ENCODE results near the gene SLC2A9. TPM values are rescaled to one million over a fixed set of nuclear protein-coding genes. Genes with fewer than 3 reads are reported as not detected.
A peak's percentile ranks its signal among the peaks of the same experiment; 100 is the strongest.

SLC2A9 gene
- total and polyA plus RNA-seq, 2 of the 13 experiments (the other 11 are each of a cell fraction or from before 2014, with no cell fraction given), result 36.2 to 42.3 TPM

DNA sequence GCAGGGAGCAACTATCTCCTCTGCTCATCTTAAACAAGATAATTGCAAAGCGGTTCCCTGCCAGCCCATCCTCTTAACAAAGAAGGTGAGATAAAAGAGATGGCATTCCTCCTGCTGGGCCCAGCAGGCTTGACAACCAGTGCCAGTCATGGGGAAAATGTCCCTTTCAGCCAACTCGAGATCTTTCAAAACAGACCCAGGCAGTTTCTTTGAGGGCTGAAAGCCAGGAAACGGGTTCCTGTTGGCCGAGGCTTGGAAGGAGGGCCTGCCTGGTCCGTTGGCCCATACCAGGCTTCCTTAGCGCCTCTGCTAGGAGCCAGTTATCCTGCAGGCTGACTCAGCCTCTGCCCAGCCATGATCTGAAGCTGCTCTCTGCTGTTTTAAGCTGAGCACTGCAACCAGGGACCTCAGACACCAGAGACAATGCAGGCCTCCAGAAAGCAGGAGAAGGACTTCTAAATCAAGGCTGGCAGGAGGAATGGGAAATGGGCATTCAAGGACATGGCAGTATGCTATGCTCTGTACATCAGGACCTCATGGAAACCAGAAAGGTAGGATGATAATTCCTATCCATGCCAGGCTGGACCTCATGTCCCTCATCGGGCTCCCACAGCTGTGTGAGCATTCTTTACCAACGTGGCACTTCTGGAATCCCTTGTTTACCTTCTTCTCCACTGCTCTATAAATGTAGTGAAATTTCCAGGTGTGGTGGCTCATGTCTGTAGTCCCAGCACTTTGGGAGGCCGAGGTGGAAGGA, 42.4 kb upstream of the SLC2A9 start (continued):
- TF ChIP-seq, protein P1, sequence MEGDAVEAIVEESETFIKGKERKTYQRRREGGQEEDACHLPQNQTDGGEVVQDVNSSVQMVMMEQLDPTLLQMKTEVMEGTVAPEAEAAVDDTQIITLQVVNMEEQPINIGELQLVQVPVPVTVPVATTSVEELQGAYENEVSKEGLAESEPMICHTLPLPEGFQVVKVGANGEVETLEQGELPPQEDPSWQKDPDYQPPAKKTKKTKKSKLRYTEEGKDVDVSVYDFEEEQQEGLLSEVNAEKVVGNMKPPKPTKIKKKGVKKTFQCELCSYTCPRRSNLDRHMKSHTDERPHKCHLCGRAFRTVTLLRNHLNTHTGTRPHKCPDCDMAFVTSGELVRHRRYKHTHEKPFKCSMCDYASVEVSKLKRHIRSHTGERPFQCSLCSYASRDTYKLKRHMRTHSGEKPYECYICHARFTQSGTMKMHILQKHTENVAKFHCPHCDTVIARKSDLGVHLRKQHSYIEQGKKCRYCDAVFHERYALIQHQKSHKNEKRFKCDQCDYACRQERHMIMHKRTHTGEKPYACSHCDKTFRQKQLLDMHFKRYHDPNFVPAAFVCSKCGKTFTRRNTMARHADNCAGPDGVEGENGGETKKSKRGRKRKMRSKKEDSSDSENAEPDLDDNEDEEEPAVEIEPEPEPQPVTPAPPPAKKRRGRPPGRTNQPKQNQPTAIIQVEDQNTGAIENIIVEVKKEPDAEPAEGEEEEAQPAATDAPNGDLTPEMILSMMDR (CRISPR knock-in tag; IDR thresholded peaks at IDR 0.05), result peak; percentile 96
- TF ChIP-seq CBX2 (IDR thresholded peaks at IDR 0.05; ENCODE audit: low read depth, low read length) (no peak), CBX2 (CRISPR knock-in tag; IDR thresholded peaks at IDR 0.05; ENCODE audit: low read depth) (no peak), ZNF17 (CRISPR knock-in tag; IDR thresholded peaks at IDR 0.05) (no peak), KLF12 (CRISPR knock-in tag; IDR thresholded peaks at IDR 0.05; ENCODE audit: borderline replicate concordance) (no peak), SMARCC2 (IDR thresholded peaks at IDR 0.05) (no peak), MED8 (CRISPR knock-in tag; IDR thresholded peaks at IDR 0.05; ENCODE audit: insufficient replicate concordance) (no peak), EP300 (IDR thresholded peaks at IDR 0.05; ENCODE audit: low read depth in 2 of 2, low read length in 2 of 2) (no peak), EP300 (CRISPR knock-in tag; IDR thresholded peaks at IDR 0.05; ENCODE audit: borderline replicate concordance) (no peak), ZKSCAN8 (CRISPR knock-in tag; IDR thresholded peaks at IDR 0.05; ENCODE audit: borderline replicate concordance) (0 out of 2 replicates have a peak, but pooled peaks have one; percentile 22), RFXAP (CRISPR knock-in tag; IDR thresholded peaks at IDR 0.05; ENCODE audit: borderline replicate concordance) (no peak), ZNF280B (CRISPR knock-in tag; IDR thresholded peaks at IDR 0.05; ENCODE audit: borderline replicate concordance) (no peak), XBP1 (CRISPR knock-in tag; IDR thresholded peaks at IDR 0.05) (no peak), ZNF230 (CRISPR knock-in tag; IDR thresholded peaks at IDR 0.05) (no peak), ZNF619 (CRISPR knock-in tag; IDR thresholded peaks at IDR 0.05) (0 out of 2 replicates have a peak, but pooled peaks have one; percentile 10), MXI1 (IDR thresholded peaks at IDR 0.05; ENCODE audit: borderline replicate concordance, low read depth, low read length) (no peak), BCLAF1 (IDR thresholded peaks at IDR 0.05) (no peak), TSC22D2 (CRISPR knock-in tag; IDR thresholded peaks at IDR 0.05; ENCODE audit: borderline replicate concordance) (no peak), ZNF768 (CRISPR knock-in tag; IDR thresholded peaks at IDR 0.05) (no peak), ZNF878 (CRISPR knock-in tag; IDR thresholded peaks at IDR 0.05) (no peak)
- TF ChIP-seq, protein P2, sequence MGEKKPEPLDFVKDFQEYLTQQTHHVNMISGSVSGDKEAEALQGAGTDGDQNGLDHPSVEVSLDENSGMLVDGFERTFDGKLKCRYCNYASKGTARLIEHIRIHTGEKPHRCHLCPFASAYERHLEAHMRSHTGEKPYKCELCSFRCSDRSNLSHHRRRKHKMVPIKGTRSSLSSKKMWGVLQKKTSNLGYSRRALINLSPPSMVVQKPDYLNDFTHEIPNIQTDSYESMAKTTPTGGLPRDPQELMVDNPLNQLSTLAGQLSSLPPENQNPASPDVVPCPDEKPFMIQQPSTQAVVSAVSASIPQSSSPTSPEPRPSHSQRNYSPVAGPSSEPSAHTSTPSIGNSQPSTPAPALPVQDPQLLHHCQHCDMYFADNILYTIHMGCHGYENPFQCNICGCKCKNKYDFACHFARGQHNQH (CRISPR knock-in tag; IDR thresholded peaks at IDR 0.05), result no peak
- TF ChIP-seq, protein P3, sequence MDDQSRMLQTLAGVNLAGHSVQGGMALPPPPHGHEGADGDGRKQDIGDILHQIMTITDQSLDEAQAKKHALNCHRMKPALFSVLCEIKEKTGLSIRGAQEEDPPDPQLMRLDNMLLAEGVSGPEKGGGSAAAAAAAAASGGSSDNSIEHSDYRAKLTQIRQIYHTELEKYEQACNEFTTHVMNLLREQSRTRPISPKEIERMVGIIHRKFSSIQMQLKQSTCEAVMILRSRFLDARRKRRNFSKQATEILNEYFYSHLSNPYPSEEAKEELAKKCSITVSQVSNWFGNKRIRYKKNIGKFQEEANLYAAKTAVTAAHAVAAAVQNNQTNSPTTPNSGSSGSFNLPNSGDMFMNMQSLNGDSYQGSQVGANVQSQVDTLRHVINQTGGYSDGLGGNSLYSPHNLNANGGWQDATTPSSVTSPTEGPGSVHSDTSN (CRISPR knock-in tag; IDR thresholded peaks at IDR 0.05; ENCODE audit: borderline replicate concordance), result no peak

Data from HepG2 (cell line).